H1 (cell line): ENCODE measurements around the gene ARAP2. TPM values are rescaled to one million over a fixed set of nuclear protein-coding genes. Genes with fewer than 3 reads are reported as not detected.

Source experiments
- CTCF ChIA-PET: fragments of 300-600 bp; sonication (Branson Sonifier 250); formaldehyde crosslinking; loops from one replicate; lab custom pipeline; 2021; ENCODE audit not compliant: partially characterized antibody; lab: Charles Lee
- POLR2A ChIA-PET: fragments of 300-600 bp; sonication (Branson Sonifier 250); formaldehyde crosslinking; loops from one replicate; lab custom pipeline; 2021; ENCODE audit warnings: inconsistent platforms; ENCODE audit not compliant: partially characterized antibody; lab: Charles Lee
- DNase-seq, 2 experiments: peaks; one replicate each; pipeline versions ENCODE4 v3.0.0 to v3.0.0-alpha.2; 2010 to 2022; ENCODE audit warnings: low spot score in 2 of 2, low read depth in 1 of 2, mixed read lengths in 1 of 2
- FAIRE-seq: peaks from 2 replicates; lab custom pipeline; 2011; peaks lifted over from hg19 to GRCh38; lab: Jason Lieb, UNC
- H2AFZ ChIP-seq: 2 replicates; pipeline ENCODE4 v1.8.1; 2012; ENCODE audit warnings: low read length, inconsistent platforms
- H2AK5ac ChIP-seq: 2 replicates; pipeline ENCODE4 v1.6.1; 2013; ENCODE audit warnings: low read depth, low read length
- H2BK120ac ChIP-seq: replicated peaks from 2 replicates; pipeline ENCODE3; 2013; ENCODE audit warnings: low read depth, low read length, inconsistent platforms
- H2BK12ac ChIP-seq: 2 replicates; pipeline ENCODE4 v1.6.1; 2013; ENCODE audit warnings: low read depth, low read length
- H2BK15ac ChIP-seq: 2 replicates; pipeline ENCODE4 v1.6.1; 2013; ENCODE audit warnings: low read length
- H2BK20ac ChIP-seq: 2 replicates; pipeline ENCODE4 v1.6.1; 2013; ENCODE audit warnings: low read length
- H2BK5ac ChIP-seq: 2 replicates; pipeline ENCODE4 v1.6.1; 2013; ENCODE audit warnings: low read depth, low read length
- H3K14ac ChIP-seq: 2 replicates; pipeline ENCODE4 v1.6.1; 2013; ENCODE audit warnings: inconsistent platforms; ENCODE audit not compliant: insufficient read length
- H3K18ac ChIP-seq: 2 replicates; pipeline ENCODE4 v1.6.1; 2013; ENCODE audit warnings: low read length; ENCODE audit errors: extremely low read depth
- H3K23ac ChIP-seq: 2 replicates; pipeline ENCODE4 v1.6.1; 2013; ENCODE audit warnings: inconsistent platforms; ENCODE audit not compliant: insufficient read length
- H3K23me2 ChIP-seq: 2 replicates; pipeline ENCODE4 v1.6.1; 2013; ENCODE audit warnings: low read depth, low read length
- H3K27ac ChIP-seq: 2 replicates; pipeline ENCODE4 v1.6.1; 2011; ENCODE audit warnings: low read depth, low read length, inconsistent platforms
- H3K27me3 ChIP-seq, 4 experiments: replicated peaks in 1 of 4; 1 replicate in 1 of 4; 2 replicates in 3 of 4; pipeline versions ENCODE4 v1.6.1 to v1.8.1; 2011 to 2013; ENCODE audit warnings: low read length in 3 of 4, mild to moderate bottlenecking in 3 of 4, inconsistent platforms in 2 of 4, mixed read lengths in 2 of 4, moderate library complexity in 1 of 4; ENCODE audit not compliant: control insufficient read depth in 3 of 4, insufficient read depth in 3 of 4; ENCODE audit errors: extremely low read depth in 1 of 4
- H3K36me3 ChIP-seq, 4 experiments: 2 replicates each; pipeline versions ENCODE4 v1.6.1 to v1.8.1; 2011 to 2013; ENCODE audit warnings: mild to moderate bottlenecking in 4 of 4, low read length in 3 of 4, moderate library complexity in 2 of 4, control low read depth in 1 of 4, inconsistent platforms in 1 of 4; ENCODE audit not compliant: insufficient read depth in 4 of 4, control insufficient read depth in 2 of 4
- H3K4ac ChIP-seq: replicated peaks from 2 replicates; pipeline ENCODE3; 2013; ENCODE audit warnings: low read length, low read depth, mixed read lengths, inconsistent platforms; ENCODE audit not compliant: insufficient read length
- H3K4me1 ChIP-seq, 4 experiments: replicated peaks in 1 of 4; 1 replicate in 1 of 4; 2 replicates in 3 of 4; pipeline versions ENCODE4 v1.6.1 to v1.8.1; 2011 to 2013; ENCODE audit warnings: low read length in 3 of 4, inconsistent platforms in 2 of 4, mixed read lengths in 1 of 4; ENCODE audit not compliant: insufficient read depth in 4 of 4, control insufficient read depth in 3 of 4
- H3K4me2 ChIP-seq, 2 experiments: 2 replicates each; pipeline versions ENCODE4 v1.6.1 to v1.8.1; 2011 to 2013; ENCODE audit warnings: low read depth in 2 of 2, low read length in 2 of 2, control low read depth in 1 of 2, inconsistent platforms in 1 of 2, mild to moderate bottlenecking in 1 of 2; ENCODE audit not compliant: insufficient read depth in 1 of 2
- H3K4me3 ChIP-seq, 4 experiments: fragments of 200-600, 300-600 bp in 1 of 4; sonication (generic), shearing (Covaris generic), sonication (Bioruptor Twin) in 1 of 4; 2 replicates each; pipeline versions ENCODE4 v1.5.1 to v1.8.1; 2011 to 2016; ENCODE audit warnings: low read length in 4 of 4, low read depth in 3 of 4, control low read depth in 2 of 4, inconsistent platforms in 2 of 4, mild to moderate bottlenecking in 2 of 4, mixed read lengths in 1 of 4, moderate library complexity in 1 of 4; ENCODE audit not compliant: insufficient read depth in 2 of 4; ENCODE audit errors: extremely low read depth in 1 of 4
- H3K56ac ChIP-seq: replicated peaks from 2 replicates; pipeline ENCODE3; 2013; ENCODE audit warnings: low read depth, mild to moderate bottlenecking, mixed read lengths, low read length, inconsistent platforms; ENCODE audit not compliant: insufficient read length
- H3K79me1 ChIP-seq: 2 replicates; pipeline ENCODE4 v1.6.1; 2013; ENCODE audit warnings: low read depth, low read length, control low read depth
- H3K79me2 ChIP-seq, 2 experiments: 2 replicates each; pipeline versions ENCODE4 v1.6.1 to v1.8.1; 2012 to 2013; ENCODE audit warnings: low read length in 2 of 2, mild to moderate bottlenecking in 2 of 2, inconsistent platforms in 1 of 2; ENCODE audit not compliant: insufficient read depth in 2 of 2, control insufficient read depth in 1 of 2
- H3K9ac ChIP-seq, 4 experiments: replicated peaks in 1 of 4; 1 replicate in 1 of 4; 2 replicates in 3 of 4; pipeline versions ENCODE4 v1.6.1 to v1.8.1; 2011 to 2013; ENCODE audit warnings: low read depth in 3 of 4, low read length in 3 of 4, control low read depth in 2 of 4, mild to moderate bottlenecking in 2 of 4, moderate library complexity in 2 of 4, inconsistent platforms in 1 of 4; ENCODE audit errors: extremely low read depth in 1 of 4
- H3K9me3 ChIP-seq, 2 experiments: 2 replicates each; pipeline versions ENCODE4 v1.6.1 to v1.8.1; 2012 to 2013; ENCODE audit warnings: mild to moderate bottlenecking in 2 of 2, moderate library complexity in 2 of 2, control low read depth in 1 of 2, inconsistent platforms in 1 of 2, low read depth in 1 of 2, low read length in 1 of 2, mixed read lengths in 1 of 2; ENCODE audit not compliant: insufficient read depth in 2 of 2
- H4K20me1 ChIP-seq, 2 experiments: replicated peaks in 1 of 2; 2 replicates each; pipeline versions ENCODE3 to v1.8.1; 2011 to 2013; ENCODE audit warnings: inconsistent platforms in 2 of 2, low read length in 2 of 2, mild to moderate bottlenecking in 1 of 2; ENCODE audit not compliant: insufficient read depth in 2 of 2, control insufficient read depth in 1 of 2
- H4K5ac ChIP-seq: 2 replicates; pipeline ENCODE4 v1.6.1; 2013; ENCODE audit warnings: low read length, low read depth, mixed read lengths, inconsistent platforms; ENCODE audit not compliant: insufficient read length
- H4K8ac ChIP-seq: 2 replicates; pipeline ENCODE4 v1.8.0; 2013; ENCODE audit warnings: mild to moderate bottlenecking, moderate library complexity, low read length, inconsistent platforms; ENCODE audit not compliant: insufficient read depth; ENCODE audit errors: extremely low read depth
- H4K91ac ChIP-seq: replicated peaks from 2 replicates; pipeline ENCODE3; 2013; ENCODE audit warnings: low read length, mixed read lengths, inconsistent platforms; ENCODE audit not compliant: insufficient read length
- CBX5 ChIP-seq: fragments of 300-800, 300-1000 bp; sonication (generic); IDR thresholded peaks from 2 replicates; pipeline ENCODE4 v1.7.1; 2016; ENCODE audit warnings: antibody characterized with exemption, low read length, low read depth
- E2F6 ChIP-seq: IDR thresholded peaks from 2 replicates; pipeline ENCODE4 v1.6.1; 2012; ENCODE audit warnings: inconsistent platforms
- JUN ChIP-seq: IDR thresholded peaks from 2 replicates; pipeline ENCODE4 v1.6.1; 2011; ENCODE audit warnings: low read depth, mild to moderate bottlenecking, improper control_type of control experiment, low read length
- MAX ChIP-seq: IDR thresholded peaks from 2 replicates; pipeline ENCODE4 v1.6.1; 2012; ENCODE audit warnings: inconsistent platforms
- NRF1 ChIP-seq: IDR thresholded peaks from 2 replicates; pipeline ENCODE4 v1.6.1; 2011; ENCODE audit warnings: mild to moderate bottlenecking, low read depth, low read length, improper control_type of control experiment
- POLR2A ChIP-seq, 2 experiments: IDR thresholded peaks; 1 replicate in 1 of 2; 2 replicates in 1 of 2; pipeline ENCODE4 v1.6.1; 2011; ENCODE audit warnings: low read depth in 2 of 2, low read length in 2 of 2, mild to moderate bottlenecking in 2 of 2; ENCODE audit errors: control extremely low read depth in 1 of 2
- POLR2AphosphoS5 ChIP-seq: IDR thresholded peaks from 2 replicates; pipeline ENCODE4 v1.6.1; 2011; ENCODE audit warnings: low read depth, low read length
- SIN3A ChIP-seq, 2 experiments: IDR thresholded peaks in 1 of 2; conservative IDR thresholded peaks in 1 of 2; 2 replicates each; pipeline ENCODE4 v1.6.1; 2011 to 2012; ENCODE audit warnings: low read length in 2 of 2, improper control_type of control experiment in 1 of 2, low read depth in 1 of 2, mild to moderate bottlenecking in 1 of 2
- SP1 ChIP-seq: IDR thresholded peaks from 2 replicates; pipeline ENCODE4 v1.6.1; 2011; ENCODE audit warnings: low read depth, low read length
- SRF ChIP-seq: IDR thresholded peaks from 2 replicates; pipeline ENCODE4 v1.6.1; 2011; ENCODE audit warnings: mild to moderate bottlenecking, low read depth, low read length, moderate library complexity
- TBP ChIP-seq: IDR thresholded peaks from 2 replicates; pipeline ENCODE4 v1.6.1; 2011; ENCODE audit warnings: low read depth, low read length, improper control_type of control experiment
- WGBS, 2 experiments: shearing (Covaris generic) in 1 of 2; methylation state at CpG; one replicate each; pipeline versions ENCODE4 v1.1.6 to v1.1.7; 2013 to 2015; ENCODE audit warnings: low lambda C conversion rate in 2 of 2, mixed read lengths in 2 of 2, inconsistent platforms in 1 of 2, low coverage in 1 of 2, missing lambda C conversion rate in 1 of 2; ENCODE audit not compliant: insufficient replicate concordance in 2 of 2, insufficient coverage in 1 of 2, insufficient read length in 1 of 2; ENCODE audit errors: extremely low coverage in 1 of 2, missing lambda C conversion rate in 1 of 2; 5-methylcytosine and 5-hydroxymethylcytosine counted together
- polyA plus RNA-seq, 7 experiments: library from polyadenylated mRNA; depleted of rRNA in 3 of 7; stranded (reverse) in 5 of 7; unstranded in 2 of 7; fragments of >200 nt in 5 of 7; fragments of 200-250 nt in 2 of 7; gene quantifications; 1 replicate in 5 of 7; 2 replicates in 1 of 7; 4 replicates in 1 of 7; pipeline versions ENCODE4 v1.2.1 to v1.2.3, GENCODE V29; 2011 to 2013; ENCODE audit warnings: missing spikeins in 2 of 7, mixed read lengths in 2 of 7
- total RNA-seq: library from RNA; stranded (reverse); fragmentation: NEBNext Ultra II Directional; extraction: Animal tissue kit (Norgen Biotek cat#: 25700); gene quantifications from 2 replicates; pipeline ENCODE4 v1.2.1, GENCODE V29; 2021
- TF ChIP-seq, protein P1 (sequence below), 3 experiments: IDR thresholded peaks; 1 replicate in 2 of 3; 2 replicates in 1 of 3; pipeline versions ENCODE4 v1.5.1 to v1.6.1; 2011; ENCODE audit warnings: low read length in 3 of 3, mild to moderate bottlenecking in 3 of 3, inconsistent platforms in 2 of 3, low read depth in 1 of 3, moderate library complexity in 1 of 3; ENCODE audit not compliant: insufficient read depth in 1 of 3; ENCODE audit errors: control extremely low read depth in 1 of 3

Gene ARAP2
- total and polyA plus RNA-seq, 2 of the 8 experiments (the other 6 are each of a cell fraction or from before 2014, with no cell fraction given) = 0.15 to 2.3 TPM

- Histone ChIP-seq H3K23ac (no peak overlapping the region), H3K27ac (no peak overlapping the region), H4K8ac (no peak overlapping the region), H2AK5ac (no peak overlapping the region), H3K36me3 (no peaks in the 10 kb centered on the region), H3K14ac (no peak overlapping the region), H2BK20ac (no peak overlapping the region), H2AFZ (no peak overlapping the region), H3K79me2 (no peaks in the 10 kb centered on the region), H4K5ac (no peak overlapping the region), H3K4me3 (no peak overlapping the region), H3K18ac (no peak overlapping the region), H3K56ac (no peak overlapping the region), H4K91ac (no peak overlapping the region), H2BK15ac (no peak overlapping the region), H3K9ac (no peak overlapping the region), H2BK120ac (no peak overlapping the region), H3K4ac (no peak overlapping the region), H3K27me3 (no peaks in the 10 kb centered on the region), H2BK5ac (no peak overlapping the region), H4K20me1 (no peaks in the 10 kb centered on the region), H3K23me2 (no peaks in the 10 kb centered on the region), H3K9me3 (no peaks in the 10 kb centered on the region), H3K4me2 (no peak overlapping the region), H3K4me1 (peaks cover 0 to 12% (median 5%) of the 10 kb centered on the region in 4 experiments; a peak in 2 of 7 replicates), H3K79me1 (no peaks in the 10 kb centered on the region), H2BK12ac (no peak overlapping the region)
- POLR2A ChIA-PET = no interaction called here
- no peak for DNase-seq
- WGBS, 2 experiments = 78% methylated on average over 5 of the region's 5 CpGs; no CpG with 5 or more reads in 1 of the 2 experiments
- TF ChIP-seq SIN3A (conservative IDR thresholded peaks at IDR 0.05 in 1 of 2, IDR thresholded peaks at IDR 0.05 in 1 of 2; ENCODE audit: low read depth in 1 of 2, low read length in 2 of 2) = no peak
- no peak for TF ChIP-seq CBX5
- TF ChIP-seq E2F6 = no peak
- no peak for TF ChIP-seq POLR2A (IDR thresholded peaks at IDR 0.05; ENCODE audit: control extremely low read depth in 1 of 2, low read depth in 2 of 2, low read length in 2 of 2)
- TF ChIP-seq MAX = no peak
- TF ChIP-seq, protein P1, sequence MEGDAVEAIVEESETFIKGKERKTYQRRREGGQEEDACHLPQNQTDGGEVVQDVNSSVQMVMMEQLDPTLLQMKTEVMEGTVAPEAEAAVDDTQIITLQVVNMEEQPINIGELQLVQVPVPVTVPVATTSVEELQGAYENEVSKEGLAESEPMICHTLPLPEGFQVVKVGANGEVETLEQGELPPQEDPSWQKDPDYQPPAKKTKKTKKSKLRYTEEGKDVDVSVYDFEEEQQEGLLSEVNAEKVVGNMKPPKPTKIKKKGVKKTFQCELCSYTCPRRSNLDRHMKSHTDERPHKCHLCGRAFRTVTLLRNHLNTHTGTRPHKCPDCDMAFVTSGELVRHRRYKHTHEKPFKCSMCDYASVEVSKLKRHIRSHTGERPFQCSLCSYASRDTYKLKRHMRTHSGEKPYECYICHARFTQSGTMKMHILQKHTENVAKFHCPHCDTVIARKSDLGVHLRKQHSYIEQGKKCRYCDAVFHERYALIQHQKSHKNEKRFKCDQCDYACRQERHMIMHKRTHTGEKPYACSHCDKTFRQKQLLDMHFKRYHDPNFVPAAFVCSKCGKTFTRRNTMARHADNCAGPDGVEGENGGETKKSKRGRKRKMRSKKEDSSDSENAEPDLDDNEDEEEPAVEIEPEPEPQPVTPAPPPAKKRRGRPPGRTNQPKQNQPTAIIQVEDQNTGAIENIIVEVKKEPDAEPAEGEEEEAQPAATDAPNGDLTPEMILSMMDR (IDR thresholded peaks at IDR 0.05; ENCODE audit: control extremely low read depth in 1 of 3, insufficient read depth in 1 of 3, low read depth in 1 of 3, low read length in 3 of 3) = no peak
- no peak for TF ChIP-seq SP1
- no peak for TF ChIP-seq TBP
- no peak for TF ChIP-seq NRF1
- TF ChIP-seq POLR2AphosphoS5 = no peak
- no peak for TF ChIP-seq SRF
- TF ChIP-seq JUN = no peak
- CTCF ChIA-PET = no interaction called here
- FAIRE-seq = no peak
These were observed 217.1 kb downstream of the ARAP2 start for GRCh38 chr4:36027203-36027602.
